ENCODE data around the gene TIAM1.

TIAM1 gene

GRCh38 chr21:31265366-31266013 is 78.6 kb downstream of the TIAM1 start:
- Histone ChIP-seq H3K36me3 (ENCODE audit: insufficient read depth, low read length) (no peaks in the 10 kb centered on the region), H3K9me3 (ENCODE audit: low read length) (no peaks in the 10 kb centered on the region), H3K4me1 (ENCODE audit: insufficient read depth, low read length) (no peaks in the 10 kb centered on the region), H3K4me3 (ENCODE audit: low read length) (no peak overlapping the region), H3K27me3 (ENCODE audit: insufficient read depth, low read length) (no peaks in the 10 kb centered on the region), H2AFZ (ENCODE audit: low read depth, low read length) (no peak overlapping the region)

DNA sequence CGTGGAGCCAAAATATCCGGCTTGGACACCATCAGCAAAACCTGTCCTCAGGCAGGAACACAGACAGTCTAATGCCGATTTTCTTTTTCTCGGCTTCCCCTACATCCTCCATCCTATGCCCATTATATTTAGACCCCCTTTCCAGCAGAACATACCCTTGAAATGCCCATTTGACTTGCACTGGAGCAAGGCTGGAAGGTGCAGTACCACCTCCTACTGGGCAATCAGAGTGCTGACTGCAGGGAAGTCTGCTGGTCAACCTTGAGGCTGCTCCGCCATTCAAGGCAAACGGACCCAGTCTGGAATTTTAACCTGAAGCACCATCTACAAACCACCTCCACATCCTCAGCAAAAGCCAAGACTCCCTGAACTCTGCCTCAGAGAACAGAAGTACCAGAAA is 79.5 kb downstream of the TIAM1 start:
- no peaks in the 10 kb centered on the region for H3K9me3 ChIP-seq (ENCODE audit: low read length)
- no peak overlapping the region for H3K4me3 ChIP-seq (ENCODE audit: low read length)
- no peaks in the 10 kb centered on the region for H3K4me1 ChIP-seq (ENCODE audit: insufficient read depth, low read length)
- H3K27me3 ChIP-seq (ENCODE audit: insufficient read depth, low read length), result no peaks in the 10 kb centered on the region
- no peaks in the 10 kb centered on the region for H3K36me3 ChIP-seq (ENCODE audit: insufficient read depth, low read length)
- no peak overlapping the region for H2AFZ ChIP-seq (ENCODE audit: low read depth, low read length)

DNA sequence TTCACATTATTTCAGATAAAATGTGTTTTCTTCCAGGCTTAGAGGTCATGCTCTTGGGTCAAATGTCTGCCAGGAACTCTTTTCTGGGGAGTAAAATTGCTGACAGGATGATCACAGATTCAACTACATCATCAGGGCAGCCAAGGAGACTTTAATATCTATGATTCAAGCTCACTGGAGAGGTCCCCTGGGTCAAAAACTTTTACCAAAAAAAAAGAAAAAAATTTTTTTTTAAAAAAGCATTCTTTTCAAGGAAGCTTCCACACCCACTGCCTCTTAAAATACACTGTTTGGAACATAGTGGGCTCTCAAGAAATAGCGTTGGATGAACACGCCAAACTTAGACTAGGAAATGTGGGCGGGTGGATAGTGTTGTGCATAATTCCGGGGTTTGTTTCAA is 81.3 kb downstream of the TIAM1 start:
- H2AFZ ChIP-seq (ENCODE audit: low read depth, low read length), result no peak overlapping the region
- no peaks in the 10 kb centered on the region for H3K36me3 ChIP-seq (ENCODE audit: insufficient read depth, low read length)
- no peaks in the 10 kb centered on the region for H3K27me3 ChIP-seq (ENCODE audit: insufficient read depth, low read length)
- H3K9me3 ChIP-seq (ENCODE audit: low read length), result no peaks in the 10 kb centered on the region
- no peaks in the 10 kb centered on the region for H3K4me1 ChIP-seq (ENCODE audit: insufficient read depth, low read length)
- H3K4me3 ChIP-seq (ENCODE audit: low read length), result no peak overlapping the region

- H3K9me3 ChIP-seq (ENCODE audit: low read length), result no peaks in the 10 kb centered on the region
- H3K4me3 ChIP-seq (ENCODE audit: low read length), result no peak overlapping the region
- no peaks in the 10 kb centered on the region for H3K36me3 ChIP-seq (ENCODE audit: insufficient read depth, low read length)
- H3K27me3 ChIP-seq (ENCODE audit: insufficient read depth, low read length), result no peaks in the 10 kb centered on the region
- no peak overlapping the region for H2AFZ ChIP-seq (ENCODE audit: low read depth, low read length)
- H3K4me1 ChIP-seq (ENCODE audit: insufficient read depth, low read length), result no peaks in the 10 kb centered on the region
Observed at GRCh38 chr21:31261759-31262158, 82.3 kb downstream of the TIAM1 start.

DNA sequence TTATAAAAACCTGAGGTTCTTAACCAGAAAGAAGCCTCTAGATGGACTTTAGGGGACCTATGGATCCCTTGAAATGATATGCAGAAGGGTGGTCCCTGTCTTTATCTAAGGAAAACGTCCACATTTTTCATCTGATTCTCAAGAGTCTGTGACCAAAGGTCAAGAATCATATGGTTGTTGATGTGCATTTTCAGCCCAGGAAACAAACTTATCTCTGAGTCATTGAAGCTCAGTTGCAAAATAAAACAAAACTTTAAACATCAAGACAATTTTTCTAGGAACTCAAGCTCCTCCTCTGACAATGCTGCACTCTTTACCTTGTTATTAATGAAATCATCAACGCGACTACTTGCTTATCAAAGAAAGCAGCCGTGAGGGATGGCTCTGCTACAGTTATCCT is 83.3 kb downstream of the TIAM1 start:
- no peaks in the 10 kb centered on the region for H3K9me3 ChIP-seq (ENCODE audit: low read length)
- no peaks in the 10 kb centered on the region for H3K27me3 ChIP-seq (ENCODE audit: insufficient read depth, low read length)
- H3K4me3 ChIP-seq (ENCODE audit: low read length), result no peak overlapping the region
- H2AFZ ChIP-seq (ENCODE audit: low read depth, low read length), result no peak overlapping the region
- H3K36me3 ChIP-seq (ENCODE audit: insufficient read depth, low read length), result no peaks in the 10 kb centered on the region
- H3K4me1 ChIP-seq (ENCODE audit: insufficient read depth, low read length), result no peaks in the 10 kb centered on the region

- H2AFZ ChIP-seq (ENCODE audit: low read depth, low read length), result no peak overlapping the region
- H3K27me3 ChIP-seq (ENCODE audit: insufficient read depth, low read length), result no peaks in the 10 kb centered on the region
- no peaks in the 10 kb centered on the region for H3K36me3 ChIP-seq (ENCODE audit: insufficient read depth, low read length)
- H3K9me3 ChIP-seq (ENCODE audit: low read length), result no peaks in the 10 kb centered on the region
- H3K4me3 ChIP-seq (ENCODE audit: low read length), result no peak overlapping the region
- no peaks in the 10 kb centered on the region for H3K4me1 ChIP-seq (ENCODE audit: insufficient read depth, low read length)
Observed at GRCh38 chr21:31258073-31258472, 86.0 kb downstream of the TIAM1 start.

- H3K4me1 ChIP-seq (ENCODE audit: insufficient read depth, low read length), result no peaks in the 10 kb centered on the region
- H3K4me3 ChIP-seq (ENCODE audit: low read length), result no peak overlapping the region
- H3K9me3 ChIP-seq (ENCODE audit: low read length), result no peaks in the 10 kb centered on the region
- no peaks in the 10 kb centered on the region for H3K27me3 ChIP-seq (ENCODE audit: insufficient read depth, low read length)
- H3K36me3 ChIP-seq (ENCODE audit: insufficient read depth, low read length), result no peaks in the 10 kb centered on the region
- no peak overlapping the region for H2AFZ ChIP-seq (ENCODE audit: low read depth, low read length)
Observed at GRCh38 chr21:31257265-31257664, 86.8 kb downstream of the TIAM1 start.

- no peak overlapping the region for H3K4me3 ChIP-seq (ENCODE audit: low read length)
- no peaks in the 10 kb centered on the region for H3K27me3 ChIP-seq (ENCODE audit: insufficient read depth, low read length)
- no peak overlapping the region for H2AFZ ChIP-seq (ENCODE audit: low read depth, low read length)
- no peaks in the 10 kb centered on the region for H3K9me3 ChIP-seq (ENCODE audit: low read length)
- H3K4me1 ChIP-seq (ENCODE audit: insufficient read depth, low read length), result no peaks in the 10 kb centered on the region
- no peaks in the 10 kb centered on the region for H3K36me3 ChIP-seq (ENCODE audit: insufficient read depth, low read length)
Observed at GRCh38 chr21:31255896-31256295, 88.2 kb downstream of the TIAM1 start.

DNA sequence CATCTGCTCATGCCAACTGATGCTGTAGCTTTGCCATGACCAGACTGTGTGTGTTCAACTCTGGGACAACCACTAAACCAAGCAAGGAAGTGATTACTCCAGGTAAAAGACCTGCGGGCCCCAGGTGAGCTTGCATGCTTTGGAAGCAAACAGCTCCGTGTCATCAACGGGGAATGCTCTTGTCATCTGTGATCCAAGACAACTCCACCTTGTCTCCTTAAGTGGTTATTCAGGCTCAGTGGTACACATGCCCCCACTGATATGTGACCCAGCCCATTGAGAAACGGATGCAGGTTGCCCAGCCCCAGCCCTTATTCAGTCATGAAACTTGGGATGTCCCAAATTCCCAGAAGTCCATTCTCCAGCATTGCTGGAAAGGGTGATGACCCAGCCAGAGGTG is 89.0 kb downstream of the TIAM1 start:
- H2AFZ ChIP-seq (ENCODE audit: low read depth, low read length), result no peak overlapping the region
- H3K9me3 ChIP-seq (ENCODE audit: low read length), result no peaks in the 10 kb centered on the region
- H3K36me3 ChIP-seq (ENCODE audit: insufficient read depth, low read length), result no peaks in the 10 kb centered on the region
- H3K4me3 ChIP-seq (ENCODE audit: low read length), result no peak overlapping the region
- H3K4me1 ChIP-seq (ENCODE audit: insufficient read depth, low read length), result no peaks in the 10 kb centered on the region
- no peaks in the 10 kb centered on the region for H3K27me3 ChIP-seq (ENCODE audit: insufficient read depth, low read length)

- Histone ChIP-seq H3K36me3 (ENCODE audit: insufficient read depth, low read length) (no peaks in the 10 kb centered on the region), H3K27me3 (ENCODE audit: insufficient read depth, low read length) (no peaks in the 10 kb centered on the region), H3K4me3 (ENCODE audit: low read length) (no peak overlapping the region), H3K9me3 (ENCODE audit: low read length) (no peaks in the 10 kb centered on the region), H2AFZ (ENCODE audit: low read depth, low read length) (no peak overlapping the region), H3K4me1 (ENCODE audit: insufficient read depth, low read length) (no peaks in the 10 kb centered on the region)
Observed at GRCh38 chr21:31254131-31254530, 89.9 kb downstream of the TIAM1 start.

GRCh38 chr21:31253684-31254083 is 90.4 kb downstream of the TIAM1 start:
- H3K27me3 ChIP-seq (ENCODE audit: insufficient read depth, low read length), result no peaks in the 10 kb centered on the region
- H3K36me3 ChIP-seq (ENCODE audit: insufficient read depth, low read length), result no peaks in the 10 kb centered on the region
- no peak overlapping the region for H3K4me3 ChIP-seq (ENCODE audit: low read length)
- H2AFZ ChIP-seq (ENCODE audit: low read depth, low read length), result no peak overlapping the region
- no peaks in the 10 kb centered on the region for H3K9me3 ChIP-seq (ENCODE audit: low read length)
- H3K4me1 ChIP-seq (ENCODE audit: insufficient read depth, low read length), result no peaks in the 10 kb centered on the region

- Histone ChIP-seq H3K9me3 (ENCODE audit: low read length) (no peaks in the 10 kb centered on the region), H3K36me3 (ENCODE audit: insufficient read depth, low read length) (no peaks in the 10 kb centered on the region), H3K4me1 (ENCODE audit: insufficient read depth, low read length) (no peaks in the 10 kb centered on the region), H3K4me3 (ENCODE audit: low read length) (no peak overlapping the region), H2AFZ (ENCODE audit: low read depth, low read length) (no peak overlapping the region), H3K27me3 (ENCODE audit: insufficient read depth, low read length) (no peaks in the 10 kb centered on the region)
Observed at GRCh38 chr21:31252611-31253010, 91.5 kb downstream of the TIAM1 start.

- H3K27me3 ChIP-seq (ENCODE audit: insufficient read depth, low read length), result no peaks in the 10 kb centered on the region
- H3K4me1 ChIP-seq (ENCODE audit: insufficient read depth, low read length), result no peaks in the 10 kb centered on the region
- H3K36me3 ChIP-seq (ENCODE audit: insufficient read depth, low read length), result no peaks in the 10 kb centered on the region
- no peak overlapping the region for H3K4me3 ChIP-seq (ENCODE audit: low read length)
- H2AFZ ChIP-seq (ENCODE audit: low read depth, low read length), result no peak overlapping the region
- H3K9me3 ChIP-seq (ENCODE audit: low read length), result no peaks in the 10 kb centered on the region
Observed at GRCh38 chr21:31252091-31252490, 92.0 kb downstream of the TIAM1 start.

- no peaks in the 10 kb centered on the region for H3K4me1 ChIP-seq (ENCODE audit: insufficient read depth, low read length)
- H3K9me3 ChIP-seq (ENCODE audit: low read length), result no peaks in the 10 kb centered on the region
- no peak overlapping the region for H2AFZ ChIP-seq (ENCODE audit: low read depth, low read length)
- H3K4me3 ChIP-seq (ENCODE audit: low read length), result no peak overlapping the region
- H3K36me3 ChIP-seq (ENCODE audit: insufficient read depth, low read length), result no peaks in the 10 kb centered on the region
- H3K27me3 ChIP-seq (ENCODE audit: insufficient read depth, low read length), result no peaks in the 10 kb centered on the region
Observed at GRCh38 chr21:31251686-31252085, 92.4 kb downstream of the TIAM1 start.

Measured in neuron (in vitro differentiated cells).